ENCODE measurements around the gene COA3. TPM values are rescaled to one million over a fixed set of nuclear protein-coding genes. Genes with fewer than 3 reads are reported as not detected.
A peak's percentile ranks its signal among the peaks of the same experiment; 100 is the strongest.

COA3 gene
- total RNA-seq, 1 experiment from 2014 or later: 74.2 TPM

DNA sequence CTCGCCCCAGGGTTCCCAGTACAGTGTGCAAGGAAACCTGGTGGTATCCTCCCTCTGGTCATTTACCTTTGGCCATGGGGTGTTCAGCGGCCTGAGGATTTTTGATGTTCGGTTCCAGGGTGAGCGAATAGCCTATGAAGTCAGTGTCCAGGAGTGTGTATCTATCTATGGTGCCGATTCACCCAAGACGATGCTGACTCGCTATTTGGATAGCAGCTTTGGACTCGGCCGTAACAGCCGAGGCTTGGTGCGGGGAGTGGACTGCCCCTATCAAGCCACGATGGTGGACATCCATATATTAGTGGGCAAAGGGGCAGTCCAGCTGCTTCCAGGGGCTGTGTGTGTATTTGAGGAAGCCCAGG is 47.0 kb upstream of the COA3 start:
- Histone ChIP-seq H4K20me1 (ENCODE audit: control insufficient read depth, insufficient read depth, insufficient read length) (no peaks in the 10 kb centered on the region), H3K14ac (ENCODE audit: insufficient read depth, low read length) (no peak overlapping the region), H2BK12ac (ENCODE audit: insufficient read length, low read depth, low read length) (no peak overlapping the region), H3K23ac (ENCODE audit: insufficient read length, low read depth, low read length) (no peak overlapping the region), H3K4me2 (ENCODE audit: insufficient read depth, insufficient read length, low read length) (no peak overlapping the region), H4K8ac (replicated peaks; ENCODE audit: insufficient read length, low read depth, low read length) (no peak overlapping the region), H2AK5ac (ENCODE audit: insufficient read length, low read length) (no peak overlapping the region), H3K79me1 (ENCODE audit: insufficient read depth, low read depth, low read length, poor library complexity, severe bottlenecking) (no peaks in the 10 kb centered on the region), H3T11ph (ENCODE audit: low read length) (no peak overlapping the region), H3K4me1 (ENCODE audit: insufficient read depth, low read length) (no peaks in the 10 kb centered on the region), H2BK15ac (ENCODE audit: low read depth, low read length) (no peak overlapping the region), H4K5ac (ENCODE audit: insufficient read length, low read depth, low read length) (no peak overlapping the region), H2BK120ac (ENCODE audit: low read depth, low read length, poor library complexity, severe bottlenecking) (no peak overlapping the region), H3K18ac (ENCODE audit: insufficient read length, low read depth, low read length) (no peak overlapping the region), H3K4ac (ENCODE audit: low read depth, low read length) (no peak overlapping the region), H4K91ac (ENCODE audit: insufficient read length, low read depth, low read length) (no peak overlapping the region), H2AFZ (ENCODE audit: low read length) (no peak overlapping the region), H3K23me2 (ENCODE audit: insufficient read length, low read depth, low read length, poor library complexity, severe bottlenecking) (no peaks in the 10 kb centered on the region), H3K9me3 (ENCODE audit: control insufficient read depth, low read depth, low read length) (no peaks in the 10 kb centered on the region), H3K27ac (ENCODE audit: insufficient read length, low read depth, low read length) (no peak overlapping the region), H3K56ac (ENCODE audit: insufficient read length, low read depth, low read length) (no peak overlapping the region), H3K79me2 (ENCODE audit: insufficient read depth, low read length) (no peaks in the 10 kb centered on the region), H2BK5ac (ENCODE audit: insufficient read length, low read length) (no peak overlapping the region), H2BK20ac (ENCODE audit: low read depth, low read length, poor library complexity, severe bottlenecking) (no peak overlapping the region), H3K9ac (ENCODE audit: extremely low read depth, insufficient read length, low read length) (no peak overlapping the region), H3K27me3 (ENCODE audit: insufficient read depth, low read length) (no peaks in the 10 kb centered on the region)
- peak overlapping the region in 1 of 3 experiments; percentile 82; a peak in 1 of 7 replicates for H3K27ac Mint-ChIP-seq
- TF ChIP-seq, protein P1, sequence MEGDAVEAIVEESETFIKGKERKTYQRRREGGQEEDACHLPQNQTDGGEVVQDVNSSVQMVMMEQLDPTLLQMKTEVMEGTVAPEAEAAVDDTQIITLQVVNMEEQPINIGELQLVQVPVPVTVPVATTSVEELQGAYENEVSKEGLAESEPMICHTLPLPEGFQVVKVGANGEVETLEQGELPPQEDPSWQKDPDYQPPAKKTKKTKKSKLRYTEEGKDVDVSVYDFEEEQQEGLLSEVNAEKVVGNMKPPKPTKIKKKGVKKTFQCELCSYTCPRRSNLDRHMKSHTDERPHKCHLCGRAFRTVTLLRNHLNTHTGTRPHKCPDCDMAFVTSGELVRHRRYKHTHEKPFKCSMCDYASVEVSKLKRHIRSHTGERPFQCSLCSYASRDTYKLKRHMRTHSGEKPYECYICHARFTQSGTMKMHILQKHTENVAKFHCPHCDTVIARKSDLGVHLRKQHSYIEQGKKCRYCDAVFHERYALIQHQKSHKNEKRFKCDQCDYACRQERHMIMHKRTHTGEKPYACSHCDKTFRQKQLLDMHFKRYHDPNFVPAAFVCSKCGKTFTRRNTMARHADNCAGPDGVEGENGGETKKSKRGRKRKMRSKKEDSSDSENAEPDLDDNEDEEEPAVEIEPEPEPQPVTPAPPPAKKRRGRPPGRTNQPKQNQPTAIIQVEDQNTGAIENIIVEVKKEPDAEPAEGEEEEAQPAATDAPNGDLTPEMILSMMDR (conservative IDR thresholded peaks at IDR 0.05): no peak
- no peaks in the 10 kb centered on the region; a peak in 1 of 5 replicates for H3K9me3 Mint-ChIP-seq
- H3K4me1 Mint-ChIP-seq: peaks cover under 1 to 2% of the 10 kb centered on the region in 2 experiments; a peak in 1 of 4 replicates
- H3K4me3 Mint-ChIP-seq: no peak overlapping the region
- no peak for DNase-seq
- no peaks in the 10 kb centered on the region for H3K27me3 Mint-ChIP-seq (ENCODE audit: low read depth)
- peaks cover 33 to 54% (median 48%) of the 10 kb centered on the region in 3 experiments; a peak in 6 of 7 replicates for H3K36me3 Mint-ChIP-seq (ENCODE audit: insufficient read depth in 1 of 3, low read depth in 3 of 3)
- WGBS (ENCODE audit: extremely low coverage, insufficient read length, low lambda C conversion rate): no CpG with 5 or more reads among the region's 12 CpGs

Measured in H9 (cell line).